ENCODE data around the gene SPATA31D4.
"Not testable (repeated sequence)": the region's sequence is repeated elsewhere in the genome, so short reads cannot be mapped to it uniquely, and the experiment has no call there.

SPATA31D4 gene

DNA sequence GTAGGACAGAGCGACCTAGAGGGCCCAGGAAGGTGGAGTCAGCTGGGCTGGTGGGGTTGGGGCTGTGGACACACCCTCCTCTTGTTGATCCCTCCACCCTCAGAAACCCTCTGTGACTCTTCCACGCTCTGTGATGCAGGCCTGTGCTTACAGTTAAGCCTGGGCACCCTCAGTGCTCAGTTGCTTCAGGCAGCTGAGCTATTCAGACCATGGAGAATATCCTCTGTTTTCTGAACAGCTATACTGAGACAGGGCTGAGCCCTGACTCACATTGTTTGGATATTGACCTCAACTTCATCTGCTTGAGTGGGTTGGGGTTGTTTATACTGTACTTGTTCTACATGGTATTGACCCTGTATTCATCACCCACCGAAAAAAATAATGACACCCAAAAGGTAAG lies at the start of gene SPATA31D4:
Gene SPATA31D4, plus strand, starts transcription at position 124 of the 400 bp plus-strand sequence. Its CDS starts 86 bp downstream, at position 210.
- H3K27me3 Mint-ChIP-seq; DNase-seq; H3K36me3 Mint-ChIP-seq (ENCODE audit: low read depth); H3K9me3 Mint-ChIP-seq; H3K4me3 Mint-ChIP-seq; H3K27ac Mint-ChIP-seq; H3K4me1 Mint-ChIP-seq (ENCODE audit: low read depth): not testable (repeated sequence)

DNA sequence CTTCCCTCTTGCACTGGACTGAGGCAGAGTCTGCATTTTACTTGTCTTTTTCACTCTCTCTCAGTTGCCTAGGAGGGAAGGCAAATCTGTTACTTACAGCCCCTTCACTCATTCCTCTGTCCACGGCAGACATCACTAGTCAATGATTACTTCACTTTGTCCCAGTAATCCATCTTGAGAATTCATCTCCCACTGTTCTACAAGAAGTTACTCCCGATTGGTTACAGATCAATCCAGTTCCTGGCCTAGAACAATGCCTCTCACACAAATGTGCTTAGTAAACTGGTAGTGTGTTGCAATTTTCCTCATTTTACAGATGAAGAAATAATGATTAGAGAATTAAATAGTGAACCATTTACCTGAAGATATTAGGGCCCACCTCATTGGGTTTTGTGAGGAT lies 49.7 kb upstream of the SPATA31D4 start:
- H3K27me3 Mint-ChIP-seq: no peaks in the 10 kb centered on the region
- no peaks in the 10 kb centered on the region for H3K36me3 Mint-ChIP-seq (ENCODE audit: low read depth)
- no peak overlapping the region for H3K4me3 Mint-ChIP-seq
- H3K9me3 Mint-ChIP-seq: peaks cover 2% of the 10 kb centered on the region
- H3K27ac Mint-ChIP-seq: no peak overlapping the region
- no peaks in the 10 kb centered on the region for H3K4me1 Mint-ChIP-seq (ENCODE audit: low read depth)
- no peak for DNase-seq

GRCh38 chr9:81879501-81879916 lies 48.7 kb upstream of the SPATA31D4 start:
- Mint-ChIP-seq H3K27ac (no peak overlapping the region), H3K27me3 (no peaks in the 10 kb centered on the region), H3K4me3 (no peak overlapping the region), H3K36me3 (ENCODE audit: low read depth) (no peaks in the 10 kb centered on the region), H3K9me3 (peaks cover 2% of the 10 kb centered on the region), H3K4me1 (ENCODE audit: low read depth) (no peaks in the 10 kb centered on the region)
- no peak for DNase-seq

GRCh38 chr9:81885602-81886001 lies 42.6 kb upstream of the SPATA31D4 start:
- Mint-ChIP-seq H3K4me3 (no peak overlapping the region), H3K4me1 (ENCODE audit: low read depth) (no peaks in the 10 kb centered on the region), H3K9me3 (no peaks in the 10 kb centered on the region), H3K36me3 (ENCODE audit: low read depth) (no peaks in the 10 kb centered on the region), H3K27me3 (no peaks in the 10 kb centered on the region), H3K27ac (no peak overlapping the region)
- no peak for DNase-seq

DNA sequence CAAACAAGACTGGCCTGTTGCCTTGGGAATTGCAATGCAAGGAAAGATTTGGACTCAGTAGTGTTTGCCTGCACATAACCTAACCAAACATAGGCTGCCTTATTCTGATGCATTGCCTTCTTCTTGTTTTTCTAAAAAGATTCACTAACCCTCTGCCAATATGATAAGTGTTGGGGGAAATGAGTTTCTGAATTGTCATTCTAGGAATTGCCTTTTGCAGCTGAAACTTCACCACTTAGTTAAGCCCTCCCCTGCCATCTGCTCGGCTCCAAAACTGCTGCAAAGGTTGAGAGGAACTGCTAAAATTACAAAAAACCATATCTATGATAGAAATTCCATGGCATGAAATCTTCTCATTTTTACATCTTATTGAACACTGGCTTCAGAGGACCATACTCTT lies 41.6 kb upstream of the SPATA31D4 start:
- DNase-seq: no peak
- Mint-ChIP-seq H3K4me1 (ENCODE audit: low read depth) (no peaks in the 10 kb centered on the region), H3K36me3 (ENCODE audit: low read depth) (no peaks in the 10 kb centered on the region), H3K27ac (no peak overlapping the region), H3K9me3 (no peaks in the 10 kb centered on the region), H3K27me3 (no peaks in the 10 kb centered on the region), H3K4me3 (no peak overlapping the region)

DNA sequence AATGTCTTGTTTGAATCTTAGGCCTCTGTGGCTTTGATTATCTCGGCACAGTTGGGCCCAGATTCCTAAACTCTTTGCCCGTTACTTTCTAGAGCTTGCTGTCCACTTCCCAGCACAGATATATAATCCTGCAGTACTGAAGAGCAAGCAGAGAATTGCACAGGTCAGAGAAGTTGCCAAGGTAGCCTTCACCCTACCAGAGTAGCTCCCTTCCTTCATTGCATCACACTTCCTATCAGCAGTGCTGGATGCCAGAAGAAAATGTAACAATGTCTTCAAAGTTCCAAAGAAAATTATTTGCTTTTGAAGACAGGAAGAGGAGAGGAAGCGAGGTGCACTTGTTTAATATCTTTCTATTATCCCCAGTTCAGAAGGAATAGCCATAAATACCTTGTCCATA lies 38.1 kb upstream of the SPATA31D4 start:
- Mint-ChIP-seq H3K4me1 (ENCODE audit: low read depth) (no peaks in the 10 kb centered on the region), H3K4me3 (no peak overlapping the region), H3K27me3 (no peaks in the 10 kb centered on the region), H3K9me3 (peaks cover 3% of the 10 kb centered on the region), H3K36me3 (ENCODE audit: low read depth) (no peaks in the 10 kb centered on the region), H3K27ac (no peak overlapping the region)
- no peak for DNase-seq

- Mint-ChIP-seq H3K27me3 (no peaks in the 10 kb centered on the region), H3K4me1 (ENCODE audit: low read depth) (no peaks in the 10 kb centered on the region), H3K4me3 (no peak overlapping the region), H3K27ac (no peak overlapping the region), H3K36me3 (ENCODE audit: low read depth) (no peaks in the 10 kb centered on the region), H3K9me3 (peaks cover 3% of the 10 kb centered on the region)
- DNase-seq: no peak
Measured at GRCh38 chr9:81892440-81892839, 35.8 kb upstream of the SPATA31D4 start.

GRCh38 chr9:81893929-81894328 lies 34.3 kb upstream of the SPATA31D4 start:
- Mint-ChIP-seq H3K36me3 (ENCODE audit: low read depth) (no peaks in the 10 kb centered on the region), H3K4me1 (ENCODE audit: low read depth) (no peaks in the 10 kb centered on the region), H3K27ac (no peak overlapping the region), H3K9me3 (peaks cover 3% of the 10 kb centered on the region), H3K27me3 (no peaks in the 10 kb centered on the region), H3K4me3 (no peak overlapping the region)
- DNase-seq: no peak

- Mint-ChIP-seq H3K27ac (no peak overlapping the region), H3K4me1 (ENCODE audit: low read depth) (no peaks in the 10 kb centered on the region), H3K36me3 (ENCODE audit: low read depth) (no peaks in the 10 kb centered on the region), H3K9me3 (peaks cover 3% of the 10 kb centered on the region), H3K27me3 (no peaks in the 10 kb centered on the region), H3K4me3 (no peak overlapping the region)
- no peak for DNase-seq
Measured at GRCh38 chr9:81894891-81895290, 33.3 kb upstream of the SPATA31D4 start.

- no peaks in the 10 kb centered on the region for H3K4me1 Mint-ChIP-seq (ENCODE audit: low read depth)
Measured at GRCh38 chr9:81896070-81896469, 32.2 kb upstream of the SPATA31D4 start.

DNA sequence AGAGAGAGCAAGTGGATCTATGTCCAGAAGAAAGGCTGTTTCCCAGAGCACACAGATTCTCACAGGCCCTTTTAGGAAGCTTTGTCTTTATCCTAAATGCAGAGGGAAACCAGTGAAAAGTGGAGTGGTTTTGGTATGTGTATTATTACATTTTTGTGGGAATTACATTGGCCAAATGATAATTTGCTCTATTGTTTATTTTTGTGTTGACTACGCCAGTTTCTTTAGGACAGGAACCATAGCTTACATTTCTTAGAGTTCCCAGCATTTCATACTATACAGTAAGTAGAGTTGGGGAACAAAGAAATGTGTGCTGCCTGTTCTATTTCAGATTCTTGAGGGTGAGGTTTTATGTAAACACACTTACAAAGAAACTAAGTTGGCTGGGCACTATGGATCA lies 29.4 kb upstream of the SPATA31D4 start:
- H3K4me1 Mint-ChIP-seq (ENCODE audit: low read depth): no peaks in the 10 kb centered on the region
- H3K4me3 Mint-ChIP-seq: no peak overlapping the region
- DNase-seq: no peak
- H3K36me3 Mint-ChIP-seq (ENCODE audit: low read depth): no peaks in the 10 kb centered on the region
- H3K27ac Mint-ChIP-seq: no peak overlapping the region
- no peaks in the 10 kb centered on the region for H3K9me3 Mint-ChIP-seq
- no peaks in the 10 kb centered on the region for H3K27me3 Mint-ChIP-seq

More at GRCh38 chr9:81896070-81896469, 32.2 kb upstream of the SPATA31D4 start:
- H3K27me3 Mint-ChIP-seq: no peaks in the 10 kb centered on the region
- H3K4me3 Mint-ChIP-seq: no peak overlapping the region
- H3K27ac Mint-ChIP-seq: no peak overlapping the region
- H3K36me3 Mint-ChIP-seq (ENCODE audit: low read depth): no peaks in the 10 kb centered on the region
- peaks cover 3% of the 10 kb centered on the region for H3K9me3 Mint-ChIP-seq
- no peak for DNase-seq

DNA sequence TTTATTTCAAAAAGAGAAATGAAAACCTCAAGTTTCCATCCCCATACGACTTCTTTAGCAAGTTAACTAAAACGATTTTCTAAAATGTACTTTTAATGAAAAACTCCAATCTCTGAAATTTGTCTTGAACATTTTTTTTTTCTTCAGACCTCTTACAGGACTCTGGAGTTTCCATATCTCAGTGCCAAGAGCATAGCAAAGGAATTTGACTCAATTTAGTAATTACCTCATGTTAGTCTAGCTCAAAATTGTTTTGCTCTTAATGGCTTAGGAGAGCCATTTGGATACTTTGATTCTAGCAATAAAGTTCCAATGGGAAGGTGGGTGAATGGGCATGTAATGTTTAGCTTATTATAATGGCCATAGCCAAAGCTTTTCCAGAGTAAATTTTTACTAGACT lies 26.0 kb upstream of the SPATA31D4 start:
- DNase-seq: no peak

DNA sequence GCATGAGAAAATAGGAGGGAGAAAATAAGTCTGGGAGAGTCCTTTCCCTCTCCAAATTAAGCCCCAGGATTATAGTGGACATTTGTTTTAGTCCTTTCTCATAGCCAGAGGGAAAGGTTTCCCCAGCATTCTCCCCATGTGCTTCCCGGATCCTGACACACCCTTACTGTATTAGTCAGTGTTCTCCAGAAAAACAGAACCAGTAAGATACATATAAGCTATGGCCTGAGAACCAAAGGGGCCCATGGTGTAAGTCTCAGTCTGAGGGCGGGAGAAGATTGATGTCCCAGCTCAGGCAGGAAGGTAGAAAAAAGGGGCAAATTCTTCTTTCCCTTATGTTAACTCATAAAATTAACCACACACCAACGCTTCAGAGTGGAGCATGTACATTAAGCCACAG lies 25.6 kb upstream of the SPATA31D4 start:
- Mint-ChIP-seq H3K27ac (no peak overlapping the region), H3K9me3 (peaks cover 2% of the 10 kb centered on the region), H3K27me3 (no peaks in the 10 kb centered on the region), H3K36me3 (ENCODE audit: low read depth) (no peaks in the 10 kb centered on the region), H3K4me1 (ENCODE audit: low read depth) (no peaks in the 10 kb centered on the region), H3K4me3 (no peak overlapping the region)
- DNase-seq: no peak

More for the DNA sequence above, 26.0 kb upstream of the SPATA31D4 start:
- Mint-ChIP-seq H3K27me3 (no peaks in the 10 kb centered on the region), H3K9me3 (no peaks in the 10 kb centered on the region), H3K27ac (no peak overlapping the region), H3K36me3 (ENCODE audit: low read depth) (no peaks in the 10 kb centered on the region), H3K4me3 (no peak overlapping the region), H3K4me1 (ENCODE audit: low read depth) (no peaks in the 10 kb centered on the region)

DNA sequence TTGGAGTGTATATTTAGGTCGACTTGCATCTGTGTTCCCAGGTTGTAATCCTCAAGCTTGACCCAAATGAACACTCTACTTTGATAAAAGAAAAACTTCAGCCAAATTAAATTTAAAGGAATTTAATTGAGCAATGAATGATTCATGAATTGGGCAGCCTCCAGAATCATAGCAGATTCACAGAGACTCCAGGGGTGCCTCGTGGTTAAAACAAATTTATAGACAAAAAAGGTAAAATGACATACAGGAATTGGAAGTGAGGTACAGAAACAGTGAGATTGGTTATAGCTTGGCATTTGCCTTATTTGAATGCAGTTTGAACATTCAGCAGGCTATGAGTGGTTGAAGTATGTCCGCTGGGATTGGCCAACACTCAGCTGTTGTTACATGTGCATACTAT lies 21.6 kb upstream of the SPATA31D4 start:
- DNase-seq: no peak
- peaks cover 2% of the 10 kb centered on the region for H3K9me3 Mint-ChIP-seq
- no peak overlapping the region for H3K4me3 Mint-ChIP-seq
- no peaks in the 10 kb centered on the region for H3K27me3 Mint-ChIP-seq
- no peak overlapping the region for H3K27ac Mint-ChIP-seq
- H3K36me3 Mint-ChIP-seq (ENCODE audit: low read depth): no peaks in the 10 kb centered on the region
- no peaks in the 10 kb centered on the region for H3K4me1 Mint-ChIP-seq (ENCODE audit: low read depth)

DNA sequence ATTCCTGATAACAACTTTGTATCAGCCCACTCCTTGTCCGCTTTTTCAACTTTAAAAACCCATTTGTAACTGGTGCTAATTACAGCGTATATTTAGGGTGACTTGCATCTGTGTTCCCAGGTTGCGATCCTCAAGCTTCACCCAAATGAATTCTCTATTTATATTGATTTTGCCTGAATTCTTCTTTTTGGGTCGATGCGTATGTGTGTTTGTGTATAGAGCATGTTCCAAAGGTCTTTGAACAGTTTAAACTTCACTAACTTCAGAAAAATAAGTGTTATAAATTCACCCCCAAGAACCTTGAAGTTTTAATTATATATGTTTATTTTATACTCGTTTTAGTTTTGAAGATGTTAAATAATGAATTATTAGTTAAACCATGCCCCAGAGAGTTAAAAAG lies 16.1 kb upstream of the SPATA31D4 start:
- no peak for DNase-seq
- Mint-ChIP-seq H3K36me3 (ENCODE audit: low read depth) (no peaks in the 10 kb centered on the region), H3K9me3 (peaks cover 2% of the 10 kb centered on the region), H3K4me3 (no peak overlapping the region), H3K4me1 (ENCODE audit: low read depth) (no peaks in the 10 kb centered on the region), H3K27me3 (no peaks in the 10 kb centered on the region), H3K27ac (no peak overlapping the region)

DNA sequence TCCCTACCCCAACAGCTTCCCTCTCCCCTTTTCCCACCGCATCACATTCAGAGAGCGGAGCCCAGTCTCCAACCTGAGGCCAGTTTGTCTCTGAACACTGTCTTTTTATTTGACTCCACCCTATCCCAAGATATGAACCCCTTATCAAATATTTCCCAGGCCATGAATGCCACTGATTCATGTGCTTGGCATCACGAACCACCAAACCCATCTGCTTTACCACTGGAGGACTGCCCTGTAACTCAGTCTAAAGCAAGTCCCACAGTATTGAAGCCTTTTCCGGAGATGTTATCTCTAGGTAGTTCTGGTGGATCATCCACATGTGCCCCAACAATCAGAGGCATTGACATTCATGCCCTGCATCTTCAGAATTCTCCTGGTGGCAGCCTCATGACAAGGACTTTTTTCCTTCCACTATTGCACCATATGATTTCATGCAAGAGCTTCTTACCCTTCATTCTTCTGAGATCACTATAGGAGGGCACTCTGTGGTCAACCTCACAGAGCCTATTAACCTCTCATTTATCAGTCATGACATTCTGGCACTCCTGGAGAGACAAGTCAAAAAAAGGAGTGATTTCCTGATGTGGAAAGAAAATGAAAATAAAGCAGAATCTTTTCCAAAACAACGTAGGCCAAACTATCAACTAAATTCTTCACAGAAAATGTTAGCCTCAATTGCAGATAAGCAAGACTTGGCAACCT lies 12.3 kb upstream of the SPATA31D4 start:
- DNase-seq: no peak

More for the DNA sequence above, 12.3 kb upstream of the SPATA31D4 start:
- H3K4me3 Mint-ChIP-seq: no peak overlapping the region
- no peaks in the 10 kb centered on the region for H3K27me3 Mint-ChIP-seq
- H3K27ac Mint-ChIP-seq: no peak overlapping the region
- no peaks in the 10 kb centered on the region for H3K4me1 Mint-ChIP-seq (ENCODE audit: low read depth)
- H3K36me3 Mint-ChIP-seq (ENCODE audit: low read depth): no peaks in the 10 kb centered on the region
- H3K9me3 Mint-ChIP-seq: no peaks in the 10 kb centered on the region
